HepG2 (cell line): ENCODE measurements around the gene BASP1. TPM values are rescaled to one million over a fixed set of nuclear protein-coding genes. Genes with fewer than 3 reads are reported as not detected.

Source experiments
- ATAC-seq: fragments of 200-7000 bp; cut with Tn5 transposase; 3 replicates; pipeline ENCODE4 v1.9.1; 2020; ENCODE audit warnings: mild to moderate bottlenecking, moderate library complexity
- BruUV-seq: library from RNA; stranded (reverse); fragments of 400-500 nt; replicated peaks from 2 replicates; lab custom pipeline; 2021; lab: Mats Ljungman, UMichigan
- CTCF ChIA-PET: fragments of 300-600 bp; formaldehyde crosslinking; extraction: SDS; loops from one replicate; lab custom pipeline; 2021; ENCODE audit warnings: low total read pairs, inconsistent platforms, low intra/inter-chr PET ratio; lab: Yijun Ruan, JAX
- POLR2A ChIA-PET: fragments of 350-600 bp; sonication (Branson Sonifier 250); formaldehyde crosslinking; loops from one replicate; lab custom pipeline; 2020; ENCODE audit warnings: antibody characterized with exemption, inconsistent platforms; lab: Yijun Ruan, JAX
- DNase-seq: peaks from one replicate; pipeline ENCODE4 v3.0.0-alpha.2; 2015; ENCODE audit warnings: low spot score
- FAIRE-seq: peaks from 3 replicates; lab custom pipeline; 2011; peaks lifted over from hg19 to GRCh38; lab: Jason Lieb, UNC
- H2AFZ ChIP-seq: one replicate; pipeline ENCODE4 v1.6.1; 2011; ENCODE audit warnings: low read length, inconsistent platforms
- H3K27ac ChIP-seq: fragments of 300-600 bp; 3 replicates; pipeline ENCODE4 v1.8.0; 2011; ENCODE audit warnings: mixed run types, mild to moderate bottlenecking, mixed read lengths, low read length, inconsistent platforms; ENCODE audit not compliant: insufficient read depth; ENCODE audit errors: extremely low read length
- H3K27me3 ChIP-seq, 2 experiments: fragments of 200-600 bp in 1 of 2; 2 replicates in 1 of 2; 3 replicates in 1 of 2; pipeline versions ENCODE4 v1.6.0 to v1.8.0; 2011; ENCODE audit warnings: low read length in 2 of 2, mild to moderate bottlenecking in 2 of 2, moderate library complexity in 2 of 2, inconsistent platforms in 1 of 2; ENCODE audit not compliant: insufficient read depth in 2 of 2, control insufficient read depth in 1 of 2
- H3K36me3 ChIP-seq, 2 experiments: fragments of 200-600 bp in 1 of 2; replicated peaks in 1 of 2; 2 replicates in 1 of 2; 3 replicates in 1 of 2; pipeline versions ENCODE4 v1.5.1 to v1.8.0; 2011; ENCODE audit warnings: low read length in 2 of 2, inconsistent platforms in 1 of 2; ENCODE audit not compliant: insufficient read depth in 2 of 2, control insufficient read depth in 1 of 2
- H3K4me1 ChIP-seq: 2 replicates; pipeline ENCODE4 v1.5.1; 2012; ENCODE audit warnings: low read length, inconsistent platforms; ENCODE audit not compliant: insufficient read depth
- H3K4me2 ChIP-seq: 2 replicates; pipeline ENCODE4 v1.6.0; 2011; ENCODE audit warnings: low read depth, low read length, inconsistent platforms
- H3K4me3 ChIP-seq, 3 experiments: fragments of 200-600 bp in 1 of 3; sonication (generic), shearing (Covaris generic) in 1 of 3; replicated peaks in 1 of 3; 2 replicates each; pipeline ENCODE4 v1.5.1; 2011 to 2016; ENCODE audit warnings: low read length in 3 of 3, inconsistent platforms in 2 of 3, low read depth in 2 of 3, mild to moderate bottlenecking in 2 of 3, control low read depth in 1 of 3, mixed read lengths in 1 of 3; ENCODE audit not compliant: insufficient read depth in 1 of 3
- H3K79me2 ChIP-seq: one replicate; pipeline ENCODE4 v1.6.1; 2011; ENCODE audit warnings: low read length, inconsistent platforms; ENCODE audit not compliant: insufficient read depth
- H3K9ac ChIP-seq: 2 replicates; pipeline ENCODE4 v1.6.0; 2011; ENCODE audit warnings: mild to moderate bottlenecking, low read depth, low read length, inconsistent platforms; ENCODE audit not compliant: insufficient read depth
- H3K9me3 ChIP-seq: 2 replicates; pipeline ENCODE4 v1.5.1; 2012; ENCODE audit warnings: mild to moderate bottlenecking, low read length
- H4K20me1 ChIP-seq: 2 replicates; pipeline ENCODE4 v1.6.0; 2011; ENCODE audit warnings: inconsistent platforms, mild to moderate bottlenecking, low read length, moderate library complexity; ENCODE audit not compliant: insufficient read depth
- CENPBD1 ChIP-seq: sonication (generic); formaldehyde crosslinking; IDR thresholded peaks from 2 replicates; pipeline ENCODE4 v1.8.0; 2022; ENCODE audit warnings: missing genetic modification reagents, low read depth, mild to moderate bottlenecking, borderline replicate concordance
- ZNF230 ChIP-seq: sonication (generic); formaldehyde crosslinking; IDR thresholded peaks from 2 replicates; pipeline ENCODE4 v1.4.0; 2020; ENCODE audit warnings: mild to moderate bottlenecking, missing genetic modification reagents
- WGBS: methylation state at CpG from one replicate; pipeline ENCODE4 v1.1.6; 2017; ENCODE audit warnings: low lambda C conversion rate; 5-methylcytosine and 5-hydroxymethylcytosine counted together
- in situ Hi-C: cut with HindIII; loops from 2 replicates; pipeline ENCODE4 v1.10.0; 2017; ENCODE audit warnings: low pct_unique_long_range_greater_than_20kb; ENCODE audit not compliant: extremely low pct_ligation_motif_present
- intact Hi-C: fragments of 100-400 bp; cut with micrococcal nuclease; formaldehyde crosslinking; loops from one replicate; pipeline ENCODE4 v1.10.0; 2022; ENCODE audit not compliant: unreplicated experiment
- polyA plus RNA-seq, 8 experiments: library from polyadenylated mRNA; depleted of rRNA in 3 of 8; stranded (reverse) in 7 of 8; unstranded in 1 of 8; fragments of >200 nt; fragmentation: Illumina TruSeq in 4 of 8; extraction: Trizol in 4 of 8; gene quantifications; 2 replicates each; pipeline versions ENCODE4 v1.2.1 to v1.2.3, GENCODE V29; 2011 to 2016; ENCODE audit warnings: low read depth in 4 of 8, missing spikeins in 1 of 8, mixed read lengths in 1 of 8; ENCODE audit not compliant: insufficient read depth in 1 of 8
- total RNA-seq, 5 experiments: library from RNA; depleted of rRNA; stranded (reverse); fragments of >200 nt; fragmentation: Illumina TruSeq; extraction: Trizol; gene quantifications; 2 replicates each; pipeline ENCODE4 v1.2.3, GENCODE V29; 2016; ENCODE audit warnings: low read depth in 1 of 5
- TF ChIP-seq, protein P1 (sequence below): sonication (generic); formaldehyde crosslinking; IDR thresholded peaks from 2 replicates; pipeline ENCODE4 v1.4.0; 2020; ENCODE audit warnings: missing genetic modification reagents, borderline replicate concordance
- TF ChIP-seq, protein P2 (sequence below): sonication (generic); formaldehyde crosslinking; IDR thresholded peaks from 2 replicates; pipeline ENCODE4 v1.8.1; 2023; ENCODE audit warnings: missing genetic modification reagents, inconsistent platforms, borderline replicate concordance

The BASP1 gene
- total and polyA plus RNA-seq, 2 of the 13 experiments (the other 11 are each of a cell fraction or from before 2014, with no cell fraction given): 0.04 TPM; not detected in 1

DNA sequence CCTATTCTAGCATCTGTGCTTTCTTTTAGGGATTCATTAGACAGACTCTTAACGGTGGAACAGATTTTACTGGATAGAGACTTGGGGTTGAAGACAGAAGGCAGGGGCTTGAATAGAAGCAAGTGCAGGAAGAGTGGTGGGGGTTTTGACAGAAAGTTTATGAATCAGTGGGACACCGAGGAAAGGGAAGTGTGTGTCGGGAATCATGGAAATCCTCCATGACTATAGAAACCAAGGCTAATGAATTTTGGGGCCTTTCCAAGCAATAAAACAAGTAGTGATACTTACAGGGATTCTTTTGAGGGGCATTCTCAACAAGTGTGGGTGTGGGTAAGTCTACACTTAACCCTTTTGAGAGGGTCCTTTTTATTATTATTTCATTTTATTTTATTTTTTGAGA lies 12.8 kb downstream of the BASP1 start:
- Histone ChIP-seq H3K9ac (no peak overlapping the region), H4K20me1 (no peaks in the 10 kb centered on the region), H3K36me3 (no peaks in the 10 kb centered on the region), H2AFZ (no peak overlapping the region), H3K4me2 (no peak overlapping the region), H3K9me3 (no peaks in the 10 kb centered on the region), H3K27ac (no peak overlapping the region), H3K4me3 (no peak overlapping the region), H3K4me1 (no peaks in the 10 kb centered on the region), H3K79me2 (no peaks in the 10 kb centered on the region), H3K27me3 (peaks cover 0 to 5% of the 10 kb centered on the region in 2 experiments; a peak in 1 of 5 replicates)
- no TSS peak for BruUV-seq
- ATAC-seq (no peak), FAIRE-seq (no peak), DNase-seq (no peak)
- in situ Hi-C loops: no loop called here
- CTCF ChIA-PET: no interaction called here
- TF ChIP-seq CENPBD1 (no peak), ZNF230 (CRISPR knock-in tag) (no peak)
- TF ChIP-seq, protein P1, sequence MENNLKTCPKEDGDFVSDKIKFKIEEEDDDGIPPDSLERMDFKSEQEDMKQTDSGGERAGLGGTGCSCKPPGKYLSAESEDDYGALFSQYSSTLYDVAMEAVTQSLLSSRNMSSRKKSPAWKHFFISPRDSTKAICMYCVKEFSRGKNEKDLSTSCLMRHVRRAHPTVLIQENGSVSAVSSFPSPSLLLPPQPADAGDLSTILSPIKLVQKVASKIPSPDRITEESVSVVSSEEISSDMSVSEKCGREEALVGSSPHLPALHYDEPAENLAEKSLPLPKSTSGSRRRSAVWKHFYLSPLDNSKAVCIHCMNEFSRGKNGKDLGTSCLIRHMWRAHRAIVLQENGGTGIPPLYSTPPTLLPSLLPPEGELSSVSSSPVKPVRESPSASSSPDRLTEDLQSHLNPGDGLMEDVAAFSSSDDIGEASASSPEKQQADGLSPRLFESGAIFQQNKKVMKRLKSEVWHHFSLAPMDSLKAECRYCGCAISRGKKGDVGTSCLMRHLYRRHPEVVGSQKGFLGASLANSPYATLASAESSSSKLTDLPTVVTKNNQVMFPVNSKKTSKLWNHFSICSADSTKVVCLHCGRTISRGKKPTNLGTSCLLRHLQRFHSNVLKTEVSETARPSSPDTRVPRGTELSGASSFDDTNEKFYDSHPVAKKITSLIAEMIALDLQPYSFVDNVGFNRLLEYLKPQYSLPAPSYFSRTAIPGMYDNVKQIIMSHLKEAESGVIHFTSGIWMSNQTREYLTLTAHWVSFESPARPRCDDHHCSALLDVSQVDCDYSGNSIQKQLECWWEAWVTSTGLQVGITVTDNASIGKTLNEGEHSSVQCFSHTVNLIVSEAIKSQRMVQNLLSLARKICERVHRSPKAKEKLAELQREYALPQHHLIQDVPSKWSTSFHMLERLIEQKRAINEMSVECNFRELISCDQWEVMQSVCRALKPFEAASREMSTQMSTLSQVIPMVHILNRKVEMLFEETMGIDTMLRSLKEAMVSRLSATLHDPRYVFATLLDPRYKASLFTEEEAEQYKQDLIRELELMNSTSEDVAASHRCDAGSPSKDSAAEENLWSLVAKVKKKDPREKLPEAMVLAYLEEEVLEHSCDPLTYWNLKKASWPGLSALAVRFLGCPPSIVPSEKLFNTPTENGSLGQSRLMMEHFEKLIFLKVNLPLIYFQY (CRISPR knock-in tag): no peak
- TF ChIP-seq, protein P2, sequence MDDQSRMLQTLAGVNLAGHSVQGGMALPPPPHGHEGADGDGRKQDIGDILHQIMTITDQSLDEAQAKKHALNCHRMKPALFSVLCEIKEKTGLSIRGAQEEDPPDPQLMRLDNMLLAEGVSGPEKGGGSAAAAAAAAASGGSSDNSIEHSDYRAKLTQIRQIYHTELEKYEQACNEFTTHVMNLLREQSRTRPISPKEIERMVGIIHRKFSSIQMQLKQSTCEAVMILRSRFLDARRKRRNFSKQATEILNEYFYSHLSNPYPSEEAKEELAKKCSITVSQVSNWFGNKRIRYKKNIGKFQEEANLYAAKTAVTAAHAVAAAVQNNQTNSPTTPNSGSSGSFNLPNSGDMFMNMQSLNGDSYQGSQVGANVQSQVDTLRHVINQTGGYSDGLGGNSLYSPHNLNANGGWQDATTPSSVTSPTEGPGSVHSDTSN: no peak
- intact Hi-C loops: no loop called here
- POLR2A ChIA-PET: no interaction called here
- 4% methylated on average over 3 of the region's 3 CpGs for WGBS
